TTC549 (cell line): ENCODE data around the gene FGF5.

ENCODE experiments used
- FAIRE-seq: peaks from 2 replicates; lab custom pipeline; 2012; peaks lifted over from hg19 to GRCh38; lab: Jason Lieb, UNC

FGF5 gene

DNA sequence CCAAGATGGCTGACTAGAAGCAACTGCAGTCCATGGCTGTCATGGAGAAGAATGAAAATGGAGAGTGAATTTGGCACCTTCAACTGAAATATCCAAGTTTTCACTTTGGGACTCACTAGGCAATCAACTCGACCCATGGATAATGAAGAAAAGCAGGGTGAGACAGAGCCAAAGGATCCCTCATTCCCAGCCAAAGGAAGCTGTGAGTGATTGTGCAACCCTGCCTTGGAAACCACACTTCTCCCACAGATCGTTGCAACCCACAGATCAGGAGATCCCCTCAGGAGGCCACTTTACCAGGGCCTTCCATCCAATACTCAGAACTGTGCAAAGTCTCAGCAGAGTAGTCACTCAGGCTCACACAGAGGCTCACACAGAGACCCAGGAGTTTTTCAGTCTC lies 73.6 kb downstream of the FGF5 start:
- no peak for FAIRE-seq
